HG03575 (cell line): ENCODE measurements around the gene CNGA2.

Source experiments
- ATAC-seq: cut with Tn5 transposase; IDR thresholded peaks from one replicate; pipeline ENCODE4 v1.9.1; 2021; ENCODE audit not compliant: unreplicated experiment, insufficient number of reproducible peaks, low FRiP score; ENCODE audit errors: extremely low read depth

The CNGA2 gene

DNA sequence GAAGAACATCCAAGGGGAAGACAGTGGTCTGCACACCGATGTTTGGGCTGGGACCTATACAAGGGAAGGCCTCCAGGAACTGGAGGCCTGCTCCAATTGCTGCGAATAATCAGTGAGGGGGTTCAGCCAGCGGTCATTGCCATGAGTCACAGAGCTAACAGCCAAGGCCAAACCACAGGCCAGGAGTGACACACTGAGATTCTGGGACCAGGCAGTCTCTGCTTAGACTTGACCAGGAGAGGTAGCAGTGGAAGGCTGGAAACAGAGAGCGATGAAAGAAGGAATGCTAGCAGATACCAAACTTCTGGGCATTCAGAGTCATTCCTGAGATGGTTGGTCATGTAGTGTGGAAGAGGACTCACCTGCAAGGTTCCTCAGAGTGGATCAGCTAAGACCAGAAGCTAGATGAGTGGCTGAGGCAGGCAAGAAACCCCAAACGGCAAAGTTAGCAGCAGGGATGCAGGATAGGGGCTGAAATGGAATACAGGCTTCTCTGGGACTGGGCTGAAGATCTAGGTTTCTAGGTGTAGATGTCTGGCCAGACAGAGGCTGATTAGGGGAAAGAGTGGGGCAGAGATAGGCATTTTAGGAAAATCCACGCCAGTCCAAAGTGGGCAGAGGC lies 54.7 kb downstream of the CNGA2 start:
- ATAC-seq: no peak

DNA sequence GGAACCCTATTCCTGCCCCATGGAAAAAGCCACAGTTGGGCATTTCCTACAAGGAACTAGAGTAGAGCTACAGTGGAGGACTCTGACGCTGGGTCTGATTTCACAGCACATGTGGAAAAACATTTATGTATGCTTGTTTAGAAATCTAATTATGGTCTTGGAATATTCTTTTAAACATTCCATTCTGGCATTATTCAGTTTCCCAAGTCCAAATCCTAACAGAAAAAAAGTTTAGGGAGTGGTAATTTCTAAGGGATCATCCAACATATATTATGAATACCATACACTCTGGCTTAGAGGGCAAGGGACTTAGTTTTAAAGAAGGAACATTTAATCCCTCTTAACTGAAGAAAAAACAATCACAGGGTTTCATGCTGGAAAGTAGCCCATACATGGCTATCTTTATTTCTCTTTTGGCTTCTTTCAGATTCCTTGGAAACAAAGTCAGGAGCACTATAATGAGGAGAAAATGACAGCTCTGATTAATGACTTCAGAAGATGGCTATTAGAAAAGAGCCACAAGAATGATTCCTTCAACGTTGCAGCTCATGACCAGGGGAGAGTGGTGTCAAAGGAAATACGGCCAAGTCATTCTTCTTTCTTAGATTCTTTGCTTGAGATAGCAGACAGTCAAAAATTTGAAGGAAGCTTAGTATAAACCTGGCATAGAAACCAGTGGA lies 56.1 kb downstream of the CNGA2 start:
- ATAC-seq: no peak

DNA sequence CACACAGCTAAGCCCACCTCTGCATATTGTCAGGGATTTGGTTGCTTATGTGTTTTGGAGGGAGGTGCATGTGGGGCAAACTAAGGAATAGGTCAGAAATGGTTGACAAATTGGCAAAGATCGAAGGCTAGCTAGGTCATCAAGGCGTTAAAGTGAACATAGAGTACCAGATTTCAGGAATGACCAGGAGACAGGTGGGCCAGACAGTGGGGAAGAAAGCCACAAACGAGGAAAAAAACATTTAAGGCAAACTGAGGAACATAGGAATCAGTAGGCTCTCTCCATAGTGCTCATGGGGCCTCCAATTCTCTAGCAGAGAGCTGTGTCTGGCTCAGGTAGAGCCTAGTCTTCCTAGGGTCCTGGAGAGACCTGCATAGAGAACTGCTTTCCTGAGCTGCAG lies 57.4 kb downstream of the CNGA2 start:
- ATAC-seq: no peak

DNA sequence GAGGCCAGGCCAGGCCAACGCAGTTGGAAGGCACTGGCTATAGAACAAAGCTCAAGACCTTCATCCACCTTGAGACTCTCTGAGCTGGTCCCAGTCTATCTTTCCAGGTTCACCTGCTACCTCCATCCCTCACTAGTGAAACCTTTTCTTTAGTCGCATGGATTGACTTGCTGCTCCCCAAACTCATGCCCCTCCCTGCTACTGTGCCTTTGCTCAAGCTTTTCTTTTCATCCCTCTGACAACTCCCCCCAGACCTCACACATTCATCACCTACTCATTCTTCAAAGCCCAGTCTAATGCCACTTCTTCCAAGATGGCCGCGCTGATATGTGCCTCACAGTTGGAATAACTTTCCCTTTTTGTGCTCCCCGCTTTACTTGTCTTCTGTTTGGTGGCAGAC lies 58.0 kb downstream of the CNGA2 start:
- no peak for ATAC-seq

DNA sequence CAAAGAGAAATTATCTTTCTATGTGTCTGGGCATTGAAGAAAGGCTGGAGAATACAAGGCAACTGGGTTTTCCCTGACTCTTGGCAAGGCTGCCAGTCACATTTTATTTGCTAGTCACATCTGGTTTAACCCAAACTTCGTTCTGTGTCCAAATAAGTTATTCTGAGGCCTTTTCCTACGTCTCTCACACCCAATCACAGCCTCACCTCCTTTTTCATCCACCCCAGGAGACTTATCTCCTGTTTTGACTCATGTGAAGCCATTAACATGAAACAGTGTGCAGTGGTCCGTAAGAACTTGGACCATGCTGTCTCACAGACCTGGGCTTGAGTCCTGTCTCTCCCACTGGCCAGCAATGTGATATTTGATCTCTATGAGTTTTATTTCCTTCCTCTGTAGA lies 59.3 kb downstream of the CNGA2 start:
- no peak for ATAC-seq
